Liver (tissue), 9 donors: Measurements from ENCODE around the gene CDC42BPA. TPM values are rescaled to one million over a fixed set of nuclear protein-coding genes. Genes with fewer than 3 reads are reported as not detected.

Experiments
- DNase-seq: peaks from one replicate; pipeline ENCODE4 v3.0.0-alpha.2; 2017; ENCODE audit warnings: low spot score
- H3K27ac ChIP-seq, 2 donors: one replicate each; pipeline ENCODE4 v1.7.0; 2013; ENCODE audit warnings: inconsistent platforms in 2 of 2, low read length in 2 of 2, control low read depth in 1 of 2, low read depth in 1 of 2, mild to moderate bottlenecking in 1 of 2
- H3K27me3 ChIP-seq, 4 donors: one replicate each; pipeline versions ENCODE4 v1.6.1 to v1.7.0; 2013; ENCODE audit warnings: low read length in 3 of 4, inconsistent platforms in 1 of 4, mild to moderate bottlenecking in 1 of 4, moderate library complexity in 1 of 4; ENCODE audit not compliant: control insufficient read depth in 4 of 4, insufficient read depth in 4 of 4
- H3K36me3 ChIP-seq, 4 donors: one replicate each; pipeline versions ENCODE4 v1.6.1 to v1.7.0; 2013; ENCODE audit warnings: low read length in 3 of 4, mild to moderate bottlenecking in 3 of 4, low read depth in 1 of 4, moderate library complexity in 1 of 4; ENCODE audit not compliant: control insufficient read depth in 4 of 4, insufficient read depth in 3 of 4
- H3K4me1 ChIP-seq, 4 donors: one replicate each; pipeline versions ENCODE4 v1.6.1 to v1.7.0; 2013; ENCODE audit warnings: low read length in 3 of 4, mild to moderate bottlenecking in 3 of 4, moderate library complexity in 1 of 4; ENCODE audit not compliant: control insufficient read depth in 4 of 4, insufficient read depth in 4 of 4
- H3K4me3 ChIP-seq, 3 donors: one replicate each; pipeline versions ENCODE4 v1.6.1 to v1.7.0; 2013; ENCODE audit warnings: low read length in 3 of 3, control low read depth in 1 of 3, low read depth in 1 of 3, mild to moderate bottlenecking in 1 of 3
- H3K9ac ChIP-seq, 2 donors: one replicate each; pipeline ENCODE4 v1.7.0; 2013; ENCODE audit warnings: low read length in 2 of 2, mild to moderate bottlenecking in 2 of 2, moderate library complexity in 2 of 2, control low read depth in 1 of 2, low read depth in 1 of 2
- H3K9me3 ChIP-seq, 4 donors: one replicate each; pipeline versions ENCODE4 v1.6.1 to v1.7.0; 2013; ENCODE audit warnings: low read length in 3 of 4; ENCODE audit not compliant: control insufficient read depth in 4 of 4
- ATF3 ChIP-seq: IDR thresholded peaks from 2 replicates; pipeline ENCODE4 v1.6.1; 2016; ENCODE audit warnings: antibody characterized with exemption
- CTCF ChIP-seq: fragments of 150-350 bp; IDR thresholded peaks from 2 replicates; pipeline ENCODE4 v1.5.1; 2017; ENCODE audit warnings: improper control_type of control experiment, low read depth, low read length; ENCODE audit not compliant: missing input control
- FOXA1 ChIP-seq: IDR thresholded peaks from 2 replicates; pipeline ENCODE4 v1.6.1; 2016; ENCODE audit warnings: antibody characterized with exemption
- FOXA2 ChIP-seq: IDR thresholded peaks from 2 replicates; pipeline ENCODE4 v1.6.1; 2016; ENCODE audit warnings: antibody characterized with exemption
- GABPA ChIP-seq, 2 donors: IDR thresholded peaks in 1 of 2; conservative IDR thresholded peaks in 1 of 2; 2 replicates each; pipeline ENCODE4 v1.6.1; 2016; ENCODE audit warnings: antibody characterized with exemption in 2 of 2, mild to moderate bottlenecking in 1 of 2, moderate library complexity in 1 of 2
- HNF4G ChIP-seq: IDR thresholded peaks from 2 replicates; pipeline ENCODE4 v1.6.1; 2016; ENCODE audit warnings: antibody characterized with exemption
- MAX ChIP-seq: IDR thresholded peaks from 2 replicates; pipeline ENCODE4 v1.6.1; 2016; ENCODE audit warnings: antibody characterized with exemption
- NR2F2 ChIP-seq: IDR thresholded peaks from 2 replicates; pipeline ENCODE4 v1.6.1; 2016; ENCODE audit warnings: antibody characterized with exemption
- RAD21 ChIP-seq, 2 donors: IDR thresholded peaks; 2 replicates each; pipeline ENCODE4 v1.6.1; 2016; ENCODE audit warnings: antibody characterized with exemption in 2 of 2, mild to moderate bottlenecking in 2 of 2
- REST ChIP-seq: IDR thresholded peaks from 2 replicates; pipeline ENCODE4 v1.6.1; 2016; ENCODE audit warnings: antibody characterized with exemption, mild to moderate bottlenecking
- RXRA ChIP-seq, 2 donors: IDR thresholded peaks; 2 replicates each; pipeline ENCODE4 v1.6.1; 2017 to 2018; ENCODE audit warnings: antibody characterized with exemption in 2 of 2, mild to moderate bottlenecking in 1 of 2
- SP1 ChIP-seq: IDR thresholded peaks from 2 replicates; pipeline ENCODE4 v1.6.1; 2018; ENCODE audit warnings: antibody characterized with exemption, mild to moderate bottlenecking
- TAF1 ChIP-seq: conservative IDR thresholded peaks from 2 replicates; pipeline ENCODE4 v1.6.1; 2016; ENCODE audit warnings: antibody characterized with exemption, mild to moderate bottlenecking
- YY1 ChIP-seq: IDR thresholded peaks from 2 replicates; pipeline ENCODE4 v1.6.1; 2016; ENCODE audit warnings: antibody characterized with exemption, mild to moderate bottlenecking
- ZBTB33 ChIP-seq: IDR thresholded peaks from 2 replicates; pipeline ENCODE4 v1.6.1; 2016; ENCODE audit warnings: antibody characterized with exemption
- WGBS: extraction: QIAGEN DNeasy Blood & Tissue Kit; methylation state at CpG from one replicate; pipeline ENCODE4 v1.1.7; 2013; 5-methylcytosine and 5-hydroxymethylcytosine counted together
- polyA plus RNA-seq, 2 donors: library from polyadenylated mRNA; stranded (reverse) in 1 of 2; unstranded in 1 of 2; fragments of 200-250 nt in 1 of 2; fragments of >200 nt in 1 of 2; fragmentation: Nextera tagmentation in 1 of 2; extraction: Ambion mirVana in 1 of 2; gene quantifications; one replicate each; pipeline versions ENCODE4 v1.2.1 to v1.2.3, GENCODE V29; 2013 to 2015
- total RNA-seq, 2 donors: library from RNA; depleted of rRNA; stranded (reverse); fragments of >200 nt; gene quantifications; one replicate each; pipeline ENCODE4 v1.2.3, GENCODE V29; 2014
- donor health status: healthy.
- donor health status: healthy.
- donor health status: healthy.
- donor health status: healthy.
- donor health status: healthy.

CDC42BPA gene
- total and polyA plus RNA-seq, 4 donors = 5.8 to 39.9 (median 24.3) TPM

- TF ChIP-seq REST = no peak
- no peak for TF ChIP-seq MAX
These were observed 366.2 kb downstream of the CDC42BPA start (continued) for GRCh38 chr1:226952118-226952441.

- Histone ChIP-seq H3K9me3 (no peaks in the 10 kb centered on the region), H3K4me3 (no peak overlapping the region), H3K36me3 (peaks cover 0 to 4% (median under 1%) of the 10 kb centered on the region in 4 donors), H3K4me1 (peaks cover 5 to 24% (median 10%) of the 10 kb centered on the region in 4 donors), H3K27me3 (no peaks in the 10 kb centered on the region), H3K9ac (no peak overlapping the region), H3K27ac (no peak overlapping the region)
- WGBS = 79% methylated on average over 12 of the region's 12 CpGs
- no peak for TF ChIP-seq HNF4G
- no peak for DNase-seq
These were observed 366.8 kb downstream of the CDC42BPA start for GRCh38 chr1:226951286-226952117.

- H3K36me3 ChIP-seq = peaks cover 0 to 4% (median under 1%) of the 10 kb centered on the region in 4 donors
- no peak overlapping the region for H3K27ac ChIP-seq
- no peak overlapping the region for H3K9ac ChIP-seq
- H3K27me3 ChIP-seq = no peaks in the 10 kb centered on the region
- TF ChIP-seq CTCF (no peak), GABPA (IDR thresholded peaks at IDR 0.05 in 1 of 2, conservative IDR thresholded peaks at IDR 0.05 in 1 of 2) (no peak), TAF1 (no peak), RAD21 (IDR thresholded peaks at IDR 0.05) (no peak), FOXA1 (no peak), FOXA2 (no peak), REST (no peak), ATF3 (no peak), NR2F2 (no peak), RXRA (IDR thresholded peaks at IDR 0.05) (no peak), ZBTB33 (no peak), YY1 (no peak), SP1 (no peak)
- no peak overlapping the region for H3K4me3 ChIP-seq
- H3K4me1 ChIP-seq = peaks cover 11 to 30% (median 16%) of the 10 kb centered on the region in 4 donors
- DNase-seq = no peak
- H3K9me3 ChIP-seq = no peaks in the 10 kb centered on the region
- 78% methylated on average over 6 of the region's 6 CpGs for WGBS
These were observed 367.4 kb downstream of the CDC42BPA start for GRCh38 chr1:226950871-226951270.
